Epidermal melanocyte (primary cell): Measurements from ENCODE around the gene MUSK.
"Not testable (repeated sequence)": the region's sequence is repeated elsewhere in the genome, so short reads cannot be mapped to it uniquely, and the experiment has no call there.

Experiments used
- DNase-seq: peaks from one replicate; pipeline ENCODE4 v3.0.0; 2011; ENCODE audit warnings: low spot score; ENCODE audit not compliant: insufficient read length

Gene MUSK

DNA sequence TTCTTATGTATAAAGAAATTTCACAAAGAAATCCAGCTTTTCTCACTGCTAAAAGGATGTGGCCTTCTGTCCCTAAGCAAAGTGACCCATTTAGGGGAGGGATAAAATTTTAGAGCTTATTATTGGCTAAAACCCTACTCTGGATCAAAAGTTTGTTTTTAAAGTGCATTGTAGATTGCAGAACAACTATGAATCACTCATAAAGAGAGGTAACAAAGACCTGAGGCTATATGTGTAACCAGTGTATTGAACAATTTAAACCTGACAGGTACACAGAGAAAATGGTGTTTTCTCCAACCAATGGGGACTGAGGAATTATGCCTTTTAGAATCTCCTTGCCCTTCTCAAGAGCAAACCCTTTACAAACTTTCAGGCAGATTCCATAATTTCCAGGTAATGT lies 86.6 kb downstream of the MUSK start:
- no peak for DNase-seq

DNA sequence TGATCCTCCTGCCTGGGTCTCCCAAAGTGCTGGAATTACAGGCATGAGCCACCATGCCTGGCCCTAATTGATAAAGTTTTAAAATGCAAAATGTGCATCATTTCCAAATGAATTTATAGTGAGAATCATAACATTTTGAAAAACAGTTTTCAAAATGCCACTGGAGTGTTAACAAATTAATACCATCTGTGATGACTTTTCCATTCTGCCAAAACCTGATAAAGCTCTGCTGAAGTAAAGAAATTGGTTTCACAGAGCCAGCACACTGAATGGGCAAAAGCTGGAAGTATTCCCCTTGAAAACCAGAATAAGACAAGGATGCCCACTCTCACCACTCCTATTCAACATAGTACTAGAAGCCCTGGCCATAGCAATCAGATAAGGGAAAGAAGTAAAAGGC lies 89.6 kb downstream of the MUSK start:
- DNase-seq: no peak

DNA sequence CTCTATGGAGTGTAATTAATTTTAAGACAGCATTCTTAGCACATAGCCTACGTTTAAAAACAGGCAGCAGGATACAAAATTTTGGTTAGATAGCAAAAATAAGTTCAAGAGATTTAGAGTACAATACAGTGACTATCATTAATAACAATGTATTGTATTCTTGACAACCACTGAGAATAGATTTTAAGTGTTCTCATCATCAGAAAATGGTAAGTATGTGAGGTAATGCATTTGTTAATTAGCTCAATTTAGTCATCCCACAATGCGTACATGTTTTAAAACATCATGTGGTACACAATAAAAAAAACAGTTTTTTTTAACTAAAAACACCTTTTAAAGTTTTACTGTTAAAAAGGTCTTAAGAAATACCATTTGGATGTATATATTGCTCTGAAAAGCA lies 94.2 kb downstream of the MUSK start:
- DNase-seq: no peak

DNA sequence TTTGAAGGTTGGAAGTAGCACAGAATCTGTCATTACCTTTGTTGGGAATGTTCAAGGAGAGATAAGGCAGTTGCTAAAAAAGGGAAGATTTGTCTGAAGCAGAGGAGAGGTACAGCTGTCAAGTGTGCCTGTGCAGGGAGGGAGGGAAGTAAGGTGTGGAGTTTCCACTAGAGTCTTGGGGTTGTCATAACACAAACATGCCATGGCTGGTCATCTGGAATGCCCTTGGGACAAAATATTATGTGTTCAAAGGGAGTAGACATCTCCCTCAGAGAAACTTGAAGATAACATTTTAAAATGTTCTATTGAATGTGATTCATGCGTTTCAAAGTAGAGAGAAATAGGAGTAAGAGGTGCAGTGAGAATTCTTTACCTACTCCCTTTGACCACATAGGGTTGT lies 95.0 kb downstream of the MUSK start:
- DNase-seq: no peak

DNA sequence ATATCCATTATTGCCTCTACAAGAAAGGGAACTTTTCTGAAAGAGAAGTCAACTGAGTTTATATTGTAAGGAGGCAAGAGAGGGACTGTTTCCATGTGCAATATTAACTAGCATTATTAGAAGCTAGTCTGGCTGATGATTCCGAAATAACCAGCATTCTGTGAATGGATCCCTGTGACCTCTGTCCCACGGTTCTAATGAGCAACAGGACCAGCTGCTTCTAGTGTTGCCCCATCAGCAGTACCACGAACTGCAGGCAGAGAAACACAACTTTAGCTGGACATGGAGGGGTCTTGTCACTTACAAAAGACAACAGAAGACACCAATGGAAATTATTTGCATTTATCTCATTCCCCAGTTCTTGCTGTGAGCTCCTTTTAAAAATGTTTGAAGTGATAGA lies 95.4 kb downstream of the MUSK start:
- DNase-seq: no peak

DNA sequence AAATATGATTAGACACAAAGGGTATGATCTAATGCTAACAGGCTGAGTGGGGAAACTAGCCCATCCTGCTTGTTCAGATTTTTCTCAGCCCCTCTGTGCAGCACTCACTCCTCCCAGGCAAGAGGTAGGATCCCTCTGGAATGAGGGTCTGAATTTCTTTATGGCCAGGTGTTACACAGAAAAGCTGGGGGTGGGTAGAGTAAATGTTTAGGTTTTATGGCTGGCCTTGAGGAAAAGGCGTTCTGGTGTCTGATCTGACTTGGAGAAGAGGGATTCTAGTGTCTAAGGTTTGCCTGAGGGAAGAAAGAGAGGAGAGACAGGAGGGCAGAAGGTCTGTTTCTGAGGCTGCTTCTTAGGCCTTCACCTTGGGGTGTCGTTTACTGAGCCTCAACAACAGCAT lies 97.3 kb downstream of the MUSK start:
- DNase-seq: no peak

DNA sequence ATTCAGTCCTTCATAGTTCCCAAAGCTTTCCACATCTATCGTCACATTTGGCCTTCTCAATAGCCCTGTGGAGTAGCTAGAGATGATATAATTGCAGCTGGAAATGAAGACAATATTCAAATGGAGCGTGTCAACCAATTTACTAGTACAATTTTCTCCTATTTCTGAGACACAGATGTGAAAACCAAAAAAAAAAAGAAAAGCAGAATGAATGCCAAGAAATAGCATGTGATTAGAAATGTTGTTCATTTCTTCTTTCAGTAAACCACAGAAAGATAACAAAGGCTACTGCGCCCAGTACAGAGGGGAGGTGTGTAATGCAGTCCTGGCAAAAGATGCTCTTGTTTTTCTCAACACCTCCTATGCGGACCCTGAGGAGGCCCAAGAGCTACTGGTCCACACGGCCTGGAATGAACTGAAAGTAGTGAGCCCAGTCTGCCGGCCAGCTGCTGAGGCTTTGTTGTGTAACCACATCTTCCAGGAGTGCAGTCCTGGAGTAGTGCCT lies 99.0 kb downstream of the MUSK start:
- DNase-seq: no peak

DNA sequence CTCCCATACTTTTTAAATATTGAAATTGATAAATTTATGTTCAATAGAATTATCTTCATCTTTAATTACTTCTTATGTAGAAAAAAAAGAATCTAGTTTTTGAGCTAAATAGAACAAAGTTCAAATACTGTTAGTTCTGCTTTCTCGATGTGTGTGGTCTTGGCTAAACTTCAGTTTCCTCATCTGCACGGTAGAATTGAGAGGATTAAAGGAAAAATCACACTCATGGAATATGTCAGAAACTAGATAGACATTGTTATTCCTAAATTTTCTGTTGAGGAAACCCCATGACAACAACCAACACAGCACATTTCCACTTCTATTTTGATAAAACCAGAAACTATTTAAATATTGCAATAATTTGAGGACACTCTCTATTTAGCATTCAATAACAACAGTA lies 100.3 kb downstream of the MUSK start:
- no peak for DNase-seq

DNA sequence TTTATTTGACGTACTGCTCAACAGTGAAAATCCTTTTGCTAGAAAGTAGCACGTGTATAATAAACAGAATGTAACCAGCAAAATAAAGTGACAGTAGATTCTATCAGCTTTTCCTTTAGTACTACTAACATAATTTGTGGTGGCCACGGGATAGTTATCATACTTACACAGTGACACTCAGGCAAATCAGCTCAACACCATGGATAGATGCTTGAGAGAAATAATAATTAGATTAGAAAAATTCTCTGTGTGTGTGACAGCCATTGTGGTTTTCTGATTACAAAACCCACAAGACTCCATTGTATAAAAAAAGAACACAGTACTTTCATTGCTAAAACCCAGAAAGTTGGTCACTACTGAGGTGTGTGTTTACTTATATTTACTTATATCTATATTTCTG lies 101.1 kb downstream of the MUSK start:
- no peak for DNase-seq

DNA sequence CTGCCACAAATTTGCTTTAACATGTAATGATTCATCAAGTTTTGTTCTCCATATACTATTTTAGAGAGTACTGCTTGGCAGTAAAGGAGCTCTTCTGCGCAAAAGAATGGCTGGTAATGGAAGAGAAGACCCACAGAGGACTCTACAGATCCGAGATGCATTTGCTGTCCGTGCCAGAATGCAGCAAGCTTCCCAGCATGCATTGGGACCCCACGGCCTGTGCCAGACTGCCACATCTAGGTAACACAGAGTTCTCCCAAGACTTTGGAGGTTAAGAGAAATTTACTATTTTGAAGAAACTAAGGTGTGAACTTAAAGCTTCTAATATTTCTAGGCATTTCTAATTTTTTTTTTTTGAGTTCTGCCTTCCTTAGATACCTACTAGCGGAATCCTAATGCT lies 107.1 kb downstream of the MUSK start:
- no peak for DNase-seq

DNA sequence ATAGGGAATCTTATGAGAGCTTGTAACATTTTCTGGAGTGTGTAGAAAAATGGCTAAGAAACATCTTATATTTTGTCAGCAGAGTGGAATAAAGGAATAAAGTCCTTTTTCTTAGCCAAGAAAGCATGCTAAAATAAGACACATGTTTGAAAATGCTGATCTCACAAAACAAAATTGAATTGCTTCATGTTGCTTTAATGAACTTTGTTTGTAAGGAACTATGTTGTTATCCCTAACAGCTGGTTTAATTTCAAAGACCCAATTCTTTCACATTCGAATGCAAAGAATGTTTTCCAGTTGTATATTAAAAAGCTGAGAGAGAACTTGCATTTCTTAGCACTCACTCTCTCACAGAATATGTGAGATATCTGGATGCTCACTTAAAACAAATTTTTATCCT lies 107.6 kb downstream of the MUSK start:
- no peak for DNase-seq

DNA sequence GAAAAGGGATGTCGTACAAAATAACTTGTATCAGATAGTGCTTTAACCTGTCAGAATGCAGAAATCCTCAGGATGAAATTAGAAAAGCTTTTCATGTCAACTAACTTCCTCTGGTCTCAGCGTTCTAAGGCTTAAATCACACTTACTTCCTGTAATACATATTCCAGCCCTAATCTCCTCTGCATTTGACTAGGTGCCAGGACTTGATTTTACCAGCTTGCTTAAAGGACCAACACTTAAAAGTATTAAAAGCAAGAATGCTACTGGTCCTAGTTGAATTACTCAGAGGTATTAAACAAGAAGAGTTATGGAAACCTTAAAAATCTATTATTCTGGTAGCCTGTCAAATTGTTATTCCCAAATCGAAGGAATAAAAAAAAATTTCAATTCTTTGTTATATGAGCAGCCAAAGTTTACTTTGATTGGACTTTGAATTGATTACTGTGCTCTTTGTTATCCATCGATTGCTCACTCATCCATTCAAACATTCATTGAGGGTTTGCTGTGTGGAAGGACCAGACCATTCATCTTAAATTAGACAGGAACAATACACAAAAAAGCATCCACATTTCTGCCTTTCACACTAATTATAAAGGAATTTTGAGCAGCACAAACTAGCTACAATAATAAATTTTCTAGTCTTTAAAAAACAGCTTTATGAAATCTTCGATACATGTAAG lies 108.7 kb downstream of the MUSK start:
- DNase-seq: no peak

DNA sequence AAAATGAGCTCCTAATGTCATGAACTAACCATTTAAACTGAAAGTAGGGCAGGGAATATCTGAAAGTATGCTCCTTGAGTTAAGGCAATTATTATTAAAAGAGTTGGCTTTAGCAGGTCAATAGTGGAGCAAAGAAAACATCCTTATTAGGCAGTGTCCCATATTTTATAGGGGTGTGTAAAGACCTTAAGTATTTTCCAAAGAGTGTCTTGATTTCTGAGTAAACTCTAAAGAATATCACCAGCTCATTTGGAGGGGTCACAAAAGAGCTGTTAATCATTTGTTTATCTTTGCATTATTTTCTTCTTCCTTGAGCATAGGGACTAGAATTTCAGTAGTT lies 109.3 kb downstream of the MUSK start:
- DNase-seq: no peak

DNA sequence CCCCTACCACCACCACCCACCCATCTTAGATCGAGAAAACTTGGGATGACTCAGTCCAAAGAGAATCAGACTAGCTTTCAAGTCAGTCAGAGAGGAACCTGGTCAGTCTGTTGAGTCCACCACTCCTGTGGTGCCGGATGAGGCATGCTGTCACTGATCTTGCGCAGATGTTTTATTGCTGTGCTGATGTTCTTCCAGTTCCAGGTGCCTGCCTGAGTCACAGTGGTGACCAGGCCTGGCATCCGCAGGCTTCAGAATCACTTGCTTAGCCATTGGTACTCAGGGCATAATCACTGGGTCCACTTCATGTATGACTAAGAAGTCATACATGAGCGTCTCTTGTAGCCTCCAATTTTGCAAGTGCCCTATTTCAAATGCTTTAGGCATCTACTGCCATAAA lies 114.1 kb downstream of the MUSK start:
- no peak for DNase-seq

DNA sequence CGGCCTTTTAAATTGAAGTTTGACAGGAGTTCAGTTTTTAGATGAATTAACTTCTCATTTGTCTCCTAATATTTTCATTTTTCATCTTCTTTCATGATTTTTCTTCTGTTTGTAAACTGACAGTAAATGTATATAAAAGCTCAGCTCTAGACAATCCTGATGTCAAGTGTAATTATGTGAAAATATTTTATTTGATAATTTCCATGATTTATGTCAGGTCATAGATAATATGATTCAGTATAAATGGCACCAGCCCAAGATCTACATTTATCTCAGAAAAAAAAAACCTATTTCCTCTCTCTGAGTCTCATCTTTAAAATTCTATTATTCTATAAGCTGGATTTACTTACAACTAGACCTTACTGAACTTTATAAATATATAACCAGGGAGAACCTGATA lies 115.7 kb downstream of the MUSK start:
- no peak for DNase-seq

DNA sequence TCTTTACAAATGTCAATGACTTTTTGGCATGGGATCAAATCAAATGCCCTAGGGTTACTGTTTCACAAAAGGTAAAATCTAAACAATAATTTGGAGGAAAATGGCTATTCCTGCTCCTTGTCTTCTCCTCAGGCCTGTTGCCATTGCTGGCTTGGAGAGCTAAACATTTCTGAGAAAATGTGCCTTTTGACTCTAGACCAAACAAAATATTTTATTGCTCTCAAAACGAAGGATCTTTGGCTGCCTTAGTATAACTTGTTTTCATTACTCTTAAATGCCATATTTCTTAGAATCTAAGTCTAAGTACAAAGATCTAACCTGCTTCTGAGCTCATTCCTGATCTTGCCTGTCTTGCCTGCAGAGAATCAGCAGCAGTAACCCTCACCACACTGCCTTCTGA lies 116.6 kb downstream of the MUSK start:
- DNase-seq: no peak

DNA sequence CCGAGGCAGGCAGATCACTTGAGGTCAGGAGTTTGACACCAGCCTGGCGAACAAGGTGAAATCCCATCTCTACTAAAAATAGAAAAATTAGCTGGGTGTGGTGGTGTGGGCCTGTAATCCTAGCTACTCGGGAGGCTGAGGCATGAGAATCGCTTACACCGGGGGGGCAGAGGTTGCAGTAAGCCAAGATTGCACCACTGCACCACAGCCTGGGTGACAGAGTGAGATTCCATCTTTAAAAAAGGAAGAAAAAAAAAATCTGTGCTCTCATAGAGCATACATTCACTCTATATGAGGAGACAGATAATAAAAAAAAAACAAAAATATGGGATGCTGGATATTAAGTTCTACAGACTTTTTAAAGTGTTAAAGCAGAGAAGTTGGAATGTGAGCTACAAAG lies 119.8 kb downstream of the MUSK start:
- DNase-seq: not testable (repeated sequence)

DNA sequence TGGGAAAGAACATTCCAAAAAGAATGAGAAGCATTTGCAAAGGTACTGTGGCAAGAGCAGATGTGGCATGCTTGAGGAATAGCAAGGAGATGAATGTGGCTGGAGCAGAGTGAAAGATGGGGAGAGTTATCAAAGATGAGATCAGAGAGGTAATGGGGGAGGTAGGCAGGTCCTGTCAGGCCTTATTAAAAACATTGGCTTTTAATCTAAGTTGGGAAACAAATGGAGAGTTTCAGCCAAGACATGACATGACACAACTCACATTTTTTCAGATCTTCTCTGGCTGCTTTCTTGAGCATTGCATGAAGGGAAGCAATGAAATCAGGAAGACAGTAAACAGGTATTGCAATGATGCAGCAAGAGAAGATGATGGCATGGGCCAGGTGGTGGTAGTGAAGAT lies 120.3 kb downstream of the MUSK start:
- DNase-seq: no peak

DNA sequence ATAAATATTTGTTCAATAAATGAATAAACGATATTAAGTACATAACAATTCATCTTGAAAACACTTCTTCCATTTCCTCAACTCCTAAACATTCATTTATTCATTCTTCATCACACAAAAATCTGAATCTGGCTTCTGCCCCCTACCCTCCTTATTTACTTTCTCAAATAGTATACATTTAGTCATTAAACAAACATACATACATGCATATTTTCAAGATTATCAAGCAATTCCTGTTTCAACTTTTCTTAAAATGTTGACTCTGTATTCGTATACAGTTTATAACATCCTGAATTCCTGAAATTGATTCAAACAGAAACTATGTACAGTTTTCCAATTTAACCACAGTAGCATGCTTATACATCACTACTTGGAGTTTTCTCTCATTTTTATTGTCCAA lies 129.0 kb downstream of the MUSK start:
- no peak for DNase-seq

DNA sequence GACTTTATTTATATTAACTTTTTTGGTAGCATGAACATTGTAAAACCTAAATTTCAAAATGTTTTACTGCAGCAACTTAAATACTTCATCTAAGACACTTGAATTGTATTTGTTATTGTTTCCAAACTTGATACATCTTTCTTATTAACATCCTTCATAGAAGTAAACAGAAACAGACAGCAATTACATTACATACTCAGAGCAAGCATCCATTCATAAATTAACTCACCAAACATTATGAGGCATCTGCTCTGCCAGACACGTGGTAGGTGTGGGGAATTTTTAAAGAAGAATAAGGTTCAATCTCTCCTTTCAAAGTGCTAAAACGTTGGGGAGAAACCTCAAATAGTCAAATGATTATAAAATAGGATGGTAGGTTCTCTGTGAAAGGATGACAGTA lies 130.8 kb downstream of the MUSK start:
- no peak for DNase-seq

DNA sequence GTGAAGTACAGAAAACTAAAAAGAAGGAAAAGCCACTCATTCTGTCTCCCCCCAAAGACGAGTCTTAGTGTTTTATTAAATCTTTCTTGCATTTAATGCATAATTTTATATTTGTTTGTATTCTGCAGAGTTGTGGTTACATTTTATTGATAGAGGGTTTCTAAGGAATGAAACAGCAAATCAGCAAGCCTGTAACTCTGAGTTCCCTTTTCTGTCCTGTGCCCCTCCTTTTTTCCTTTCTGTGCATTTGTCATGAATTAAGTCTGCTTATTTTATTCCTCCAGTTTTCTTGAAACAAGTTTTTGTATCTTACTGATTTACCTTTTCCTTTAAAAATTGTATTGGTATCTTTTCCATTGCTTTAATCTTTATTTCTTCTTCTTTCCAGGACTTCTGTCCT lies 132.8 kb downstream of the MUSK start:
- DNase-seq: no peak

DNA sequence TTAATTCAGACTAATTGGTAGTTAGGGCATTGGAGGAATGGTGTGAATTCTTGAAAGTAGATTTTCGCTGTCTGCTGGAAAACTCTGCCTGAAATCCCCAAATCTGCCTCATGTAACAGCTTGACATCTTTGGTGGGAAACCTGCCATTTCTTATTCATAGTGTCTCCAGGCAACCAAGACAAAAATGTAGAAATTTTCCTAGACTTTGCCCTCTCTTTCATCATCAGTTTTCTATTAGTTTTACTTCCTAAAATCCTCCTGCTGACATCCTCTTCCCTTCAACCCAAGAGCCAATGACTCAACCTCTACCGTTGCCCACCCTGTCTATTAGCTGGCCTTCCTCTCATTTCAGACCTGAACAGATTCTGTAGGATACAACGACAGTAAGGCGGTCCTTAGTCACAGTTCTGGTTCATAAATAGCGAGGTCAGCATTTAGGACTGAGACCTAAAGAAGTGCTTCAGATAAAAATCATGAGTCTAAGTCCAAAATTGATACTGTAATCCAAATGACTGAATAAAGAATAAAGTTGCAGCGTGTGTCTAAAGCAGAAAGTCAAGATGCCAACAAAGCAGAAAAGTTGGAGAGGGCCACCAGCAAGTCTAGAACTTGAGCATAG lies 133.9 kb downstream of the MUSK start:
- no peak for DNase-seq

DNA sequence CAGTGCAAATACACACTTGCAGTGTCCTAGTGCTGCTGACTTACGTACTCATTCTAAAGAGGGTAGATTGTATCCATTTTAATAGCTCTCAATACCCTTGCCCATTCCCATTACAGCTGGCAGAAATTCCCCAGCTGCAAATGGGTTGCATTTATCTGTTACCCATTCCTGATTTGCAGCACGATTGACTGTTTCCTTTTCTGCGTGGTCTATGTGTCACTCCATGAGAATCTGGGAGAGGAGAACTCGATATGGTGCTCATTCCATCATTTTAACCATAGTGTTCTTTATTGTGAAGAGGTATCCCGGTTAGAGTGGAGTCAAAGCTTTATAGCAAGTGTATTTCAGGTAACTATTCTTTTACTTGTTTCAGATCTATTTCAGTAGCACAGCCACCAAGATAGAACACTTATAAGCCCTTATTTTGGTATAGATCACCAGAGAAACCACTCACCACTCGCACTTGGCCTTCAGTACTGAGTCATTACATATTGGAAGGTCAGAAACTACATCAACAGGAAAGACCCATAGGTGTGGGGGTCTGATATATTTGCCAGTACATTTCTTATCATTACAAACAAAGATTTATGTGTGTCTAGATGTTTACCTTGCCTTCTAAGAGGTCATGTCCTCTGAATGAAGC lies 139.5 kb downstream of the MUSK start:
- DNase-seq: no peak
